ENCODE data around the gene PAIP1.
"Not testable (repeated sequence)": the region's sequence is repeated elsewhere in the genome, so short reads cannot be mapped to it uniquely, and the experiment has no call there.

DNA sequence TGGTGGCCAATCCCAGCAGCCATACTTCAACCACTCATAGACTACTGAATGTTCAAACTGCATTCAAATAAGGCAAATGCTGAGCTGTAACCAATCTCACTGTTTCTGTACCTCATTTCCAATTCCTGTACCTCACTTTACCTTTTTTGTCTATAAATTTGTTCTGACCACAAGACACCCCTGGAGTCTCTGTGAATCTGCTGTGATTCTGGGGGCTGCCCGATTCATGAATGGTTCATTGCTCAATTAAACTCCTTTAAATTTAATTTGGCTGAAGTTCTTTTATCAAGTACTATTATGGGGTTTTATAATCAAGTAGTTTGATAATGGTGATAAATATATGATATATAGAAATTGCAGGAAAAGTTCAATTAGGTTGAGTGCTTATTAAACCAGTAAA, 42.0 kb upstream of the PAIP1 start:
- TF ChIP-seq, protein P1, sequence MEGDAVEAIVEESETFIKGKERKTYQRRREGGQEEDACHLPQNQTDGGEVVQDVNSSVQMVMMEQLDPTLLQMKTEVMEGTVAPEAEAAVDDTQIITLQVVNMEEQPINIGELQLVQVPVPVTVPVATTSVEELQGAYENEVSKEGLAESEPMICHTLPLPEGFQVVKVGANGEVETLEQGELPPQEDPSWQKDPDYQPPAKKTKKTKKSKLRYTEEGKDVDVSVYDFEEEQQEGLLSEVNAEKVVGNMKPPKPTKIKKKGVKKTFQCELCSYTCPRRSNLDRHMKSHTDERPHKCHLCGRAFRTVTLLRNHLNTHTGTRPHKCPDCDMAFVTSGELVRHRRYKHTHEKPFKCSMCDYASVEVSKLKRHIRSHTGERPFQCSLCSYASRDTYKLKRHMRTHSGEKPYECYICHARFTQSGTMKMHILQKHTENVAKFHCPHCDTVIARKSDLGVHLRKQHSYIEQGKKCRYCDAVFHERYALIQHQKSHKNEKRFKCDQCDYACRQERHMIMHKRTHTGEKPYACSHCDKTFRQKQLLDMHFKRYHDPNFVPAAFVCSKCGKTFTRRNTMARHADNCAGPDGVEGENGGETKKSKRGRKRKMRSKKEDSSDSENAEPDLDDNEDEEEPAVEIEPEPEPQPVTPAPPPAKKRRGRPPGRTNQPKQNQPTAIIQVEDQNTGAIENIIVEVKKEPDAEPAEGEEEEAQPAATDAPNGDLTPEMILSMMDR (IDR thresholded peaks at IDR 0.05): not testable (repeated sequence)
- not testable (repeated sequence) for TF ChIP-seq POLR2A (IDR thresholded peaks at IDR 0.05)

Measured in sigmoid colon (tissue), 3 donors.